NCI-H1436 (cell line): ENCODE results near the gene OVCH1.
"Not testable (repeated sequence)": the region's sequence is repeated elsewhere in the genome, so short reads cannot be mapped to it uniquely, and the experiment has no call there.

Experiments
- DNase-seq: peaks from one replicate; lab custom pipeline; 2025; lab: John Stamatoyannopoulos, UW

Gene OVCH1

DNA sequence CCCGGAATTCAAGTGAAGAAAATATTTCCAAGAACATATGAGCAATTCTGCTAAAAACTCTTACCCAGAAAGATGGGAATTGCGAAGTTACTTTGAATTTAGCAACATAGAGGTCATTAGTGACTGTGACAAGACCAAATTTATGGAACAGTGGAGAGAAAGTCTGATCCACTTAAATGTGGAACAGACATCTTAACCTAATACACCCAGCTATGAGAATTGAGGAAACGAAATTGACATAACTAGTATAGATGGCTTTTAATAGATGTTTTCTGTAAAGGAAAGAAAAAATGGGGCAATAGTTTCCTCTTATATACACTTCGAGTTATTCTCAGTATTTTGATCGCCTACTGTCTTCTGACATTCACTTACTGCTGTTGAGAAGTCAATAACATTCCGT, 4.6 kb downstream of the OVCH1 start:
- no peak for DNase-seq

DNA sequence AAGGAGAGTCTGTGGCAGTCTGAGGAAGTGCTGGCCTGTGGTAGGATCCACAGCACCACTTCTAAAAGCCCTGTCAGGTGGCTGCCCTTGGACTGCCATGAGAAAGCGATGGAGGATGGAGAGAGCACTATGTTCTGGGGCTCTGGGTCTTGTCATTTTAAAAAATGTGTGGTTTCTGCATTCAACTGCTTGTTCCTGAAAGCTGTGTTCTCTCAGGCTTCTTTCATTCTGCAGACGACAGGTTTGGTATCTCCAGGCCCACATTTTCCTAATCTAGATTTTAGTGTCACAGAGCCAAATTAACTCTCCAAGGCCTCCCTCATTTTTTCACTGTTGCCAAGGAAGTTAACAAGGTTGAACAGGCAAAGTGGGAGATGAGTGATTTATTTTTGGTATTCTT, 10.5 kb downstream of the OVCH1 start:
- DNase-seq, result no peak

DNA sequence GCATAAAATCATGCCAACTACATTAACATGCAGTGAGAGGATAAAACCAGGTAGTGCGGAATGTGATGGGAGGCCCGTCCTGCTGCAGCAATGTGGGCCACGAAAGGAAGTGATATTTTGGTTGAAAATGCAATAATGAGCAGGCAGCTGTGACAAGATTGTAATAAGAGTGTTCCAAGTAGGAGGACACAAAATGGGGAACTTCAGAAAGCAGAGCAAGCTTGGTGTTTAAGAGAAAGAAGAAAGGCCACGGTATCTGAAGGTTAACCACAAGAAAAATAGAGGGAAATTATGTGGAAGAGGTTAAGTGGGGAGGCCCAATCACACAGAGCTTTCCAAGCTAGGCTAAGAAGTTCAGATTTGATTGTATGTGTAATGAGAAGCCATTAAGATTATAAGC, 34.3 kb downstream of the OVCH1 start:
- DNase-seq, result no peak

DNA sequence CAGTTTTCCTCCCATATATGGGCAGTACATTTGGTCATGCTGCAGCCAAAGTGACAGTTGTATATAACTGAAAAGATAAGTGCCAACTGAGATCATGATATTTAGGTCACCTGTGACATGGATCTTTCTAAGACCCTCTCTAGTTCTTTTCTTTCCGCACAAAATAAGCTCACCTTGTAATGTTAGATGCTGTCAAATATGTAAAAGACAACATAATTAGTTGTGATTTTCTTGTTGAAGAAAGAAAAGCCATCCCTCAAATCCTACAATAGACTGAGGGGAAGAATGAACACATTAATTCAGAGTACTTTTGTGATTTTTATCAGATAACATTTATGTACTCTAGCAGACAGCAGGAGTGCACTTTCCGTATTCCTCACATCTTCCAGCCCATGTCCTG, 37.4 kb downstream of the OVCH1 start:
- DNase-seq, result no peak

DNA sequence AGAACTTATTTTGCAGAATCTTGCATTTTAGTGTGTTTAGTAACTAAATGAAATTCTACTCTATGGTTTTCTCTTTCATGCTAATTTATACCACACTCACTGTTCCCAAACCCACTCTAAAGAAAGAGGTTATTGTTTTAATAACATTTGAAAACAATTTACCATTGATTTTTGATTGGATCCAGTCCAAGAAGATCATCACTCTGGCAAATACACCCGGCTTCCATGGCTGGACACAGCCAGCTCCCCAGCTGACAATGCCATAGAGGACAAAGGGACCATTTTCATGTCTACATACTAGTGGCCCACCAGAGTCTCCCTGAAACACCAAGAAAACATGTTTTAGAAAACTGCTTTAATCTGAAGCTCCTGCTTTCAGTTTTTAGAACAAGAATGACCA, 42.4 kb downstream of the OVCH1 start:
- no peak for DNase-seq

DNA sequence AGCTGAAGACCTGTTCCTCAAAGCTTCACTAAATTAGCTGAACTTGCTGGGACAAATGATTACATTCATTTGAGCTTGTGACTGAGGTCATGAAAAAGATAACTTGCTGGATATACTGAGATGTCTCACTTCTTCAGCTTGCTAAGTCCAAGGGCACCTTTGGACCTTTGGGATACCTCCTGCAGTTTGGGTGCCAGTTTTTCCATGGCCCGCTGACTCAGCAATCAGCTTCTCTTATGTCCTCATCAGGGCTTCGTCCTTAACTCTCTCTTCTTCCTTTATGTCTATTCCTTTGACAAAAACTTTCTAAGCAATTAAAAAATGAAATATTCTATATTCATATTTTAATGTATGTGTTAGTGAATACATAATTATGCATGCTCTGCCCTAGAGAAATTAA, 45.6 kb downstream of the OVCH1 start:
- no peak for DNase-seq

DNA sequence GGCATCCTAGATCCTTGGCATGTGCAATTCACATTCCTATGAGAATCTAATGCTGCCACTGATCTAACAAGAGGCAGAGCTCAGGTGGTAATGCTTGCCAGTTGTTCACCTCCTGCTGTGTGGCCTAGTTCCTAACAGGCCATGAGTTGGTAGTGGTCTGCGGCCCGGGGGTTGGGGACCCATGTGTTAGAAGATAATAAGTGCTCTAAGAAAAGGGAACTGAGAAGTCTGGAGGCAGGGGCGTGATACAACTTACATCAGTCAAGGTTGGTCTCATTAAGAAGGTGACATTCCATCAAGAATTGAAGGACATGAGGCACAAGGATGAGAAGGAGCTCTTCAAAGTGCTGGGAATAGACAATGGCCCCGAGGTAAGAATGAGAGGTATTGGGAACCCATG, 49.3 kb downstream of the OVCH1 start:
- no peak for DNase-seq

DNA sequence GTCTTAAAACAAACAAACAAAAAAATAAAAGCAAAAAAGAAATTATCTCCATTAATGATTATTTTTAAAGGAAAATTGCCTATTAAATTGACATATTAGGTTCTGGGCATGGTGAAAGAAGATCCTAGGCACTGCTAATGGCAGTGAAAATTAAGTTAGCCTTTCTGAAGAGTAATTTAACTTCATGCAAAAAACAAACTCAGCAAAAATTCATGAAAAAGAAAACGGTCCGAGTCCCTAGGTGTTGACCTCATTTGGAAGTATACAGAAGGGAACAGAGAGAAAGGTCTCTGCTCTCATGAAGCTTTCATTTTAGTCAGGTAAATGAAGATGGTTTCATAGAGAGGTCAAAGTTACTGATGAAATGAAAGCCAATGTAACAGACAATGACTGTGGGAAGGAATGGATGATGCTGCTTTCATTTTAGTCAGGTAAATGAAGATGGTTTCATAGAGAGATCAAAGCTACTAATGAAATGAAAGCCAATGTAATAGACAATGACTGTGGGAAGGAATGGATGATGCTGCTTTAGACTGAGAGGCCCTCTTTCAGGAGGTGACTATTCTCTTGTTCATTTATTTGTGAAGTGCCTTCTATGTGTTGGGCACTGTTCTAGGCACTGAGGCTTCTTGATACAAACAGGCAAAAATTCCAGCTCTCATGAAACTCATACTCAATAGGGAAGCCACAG, 50.1 kb downstream of the OVCH1 start:
- DNase-seq, result no peak

DNA sequence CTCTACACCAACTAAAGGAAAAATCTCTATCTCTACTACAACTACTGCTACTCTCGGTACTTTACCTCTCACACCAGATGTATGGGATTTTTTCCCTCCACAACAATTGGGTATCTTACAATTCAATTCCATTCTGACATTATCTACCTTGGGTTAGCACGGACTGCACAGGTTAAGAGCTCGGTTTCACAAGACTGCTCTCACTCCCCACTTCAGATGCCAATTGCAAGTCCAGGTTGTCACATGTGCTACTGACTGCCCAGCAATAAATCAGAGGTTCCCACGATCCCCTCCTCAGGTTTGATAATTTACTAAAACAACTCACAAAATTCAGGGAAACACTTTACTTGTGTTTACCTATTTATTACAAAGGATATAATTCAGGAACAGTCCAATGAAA, 58.0 kb downstream of the OVCH1 start:
- DNase-seq, result no peak

DNA sequence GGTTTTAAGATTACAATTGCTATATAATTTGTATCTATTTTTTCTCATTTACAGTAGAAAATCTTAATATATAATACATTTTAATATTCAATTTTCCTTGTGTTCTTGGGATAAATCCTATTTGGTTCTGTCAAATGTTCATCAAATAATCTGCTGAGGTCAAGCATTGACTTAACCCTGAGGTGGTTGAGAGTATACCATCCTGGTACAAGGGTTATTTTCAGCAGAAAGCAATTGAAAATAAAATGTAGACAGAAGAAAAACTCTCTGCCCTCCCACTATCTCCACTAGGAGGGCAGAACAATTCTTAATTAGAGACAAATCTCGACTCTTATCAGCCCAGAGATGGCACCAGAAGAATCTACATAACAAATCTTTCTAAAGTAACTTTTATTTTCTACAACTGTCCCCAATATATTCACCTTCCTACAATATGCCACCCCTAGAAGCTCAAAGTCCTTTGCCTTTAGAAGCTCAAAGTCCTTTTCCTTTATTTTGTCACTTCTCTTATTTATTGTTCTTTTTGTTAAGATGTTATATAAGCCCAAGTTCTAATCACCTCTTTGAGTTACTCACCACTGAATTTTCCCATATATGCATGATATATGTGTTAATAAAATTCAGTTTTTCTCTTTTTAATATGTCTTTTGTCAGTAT, 58.6 kb downstream of the OVCH1 start:
- DNase-seq, result no peak

DNA sequence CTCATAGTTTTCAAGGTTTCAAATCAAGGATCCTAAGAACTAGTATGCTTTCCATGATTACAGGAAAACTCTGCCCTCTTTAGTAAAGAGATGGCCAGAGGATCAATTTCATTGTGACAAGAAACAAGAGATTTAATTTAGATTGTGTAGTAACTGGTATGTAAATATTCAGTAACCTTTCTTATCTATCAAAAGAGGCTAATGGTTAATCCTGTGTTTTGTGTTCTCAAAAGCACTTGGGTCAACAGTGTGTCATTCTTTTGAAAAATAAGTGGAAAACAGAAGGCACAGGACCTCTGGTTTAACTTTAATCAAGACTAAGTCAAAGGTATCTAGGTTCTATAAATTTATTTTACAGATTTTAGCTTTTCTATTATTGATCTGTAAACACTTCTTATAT, 59.9 kb downstream of the OVCH1 start:
- no peak for DNase-seq

DNA sequence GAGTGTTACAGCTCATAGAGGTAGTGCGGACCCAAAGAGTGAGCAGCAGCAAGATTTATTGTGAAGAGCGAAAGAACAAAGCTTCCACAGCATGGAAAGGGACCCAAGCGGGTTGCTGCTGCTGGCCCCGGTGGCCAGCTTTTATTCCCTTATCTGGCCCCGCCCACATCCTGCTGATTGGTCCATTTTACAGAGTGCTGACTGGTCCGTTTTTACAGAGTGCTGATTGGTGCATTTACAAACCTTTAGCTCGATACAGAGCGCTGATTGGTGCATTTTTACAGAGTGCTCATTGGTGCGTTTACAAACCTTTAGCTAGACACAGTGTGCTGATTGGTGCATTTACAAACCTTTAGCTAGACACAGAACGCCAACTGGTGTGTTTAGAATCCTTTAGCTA, 60.7 kb downstream of the OVCH1 start:
- not testable (repeated sequence) for DNase-seq

DNA sequence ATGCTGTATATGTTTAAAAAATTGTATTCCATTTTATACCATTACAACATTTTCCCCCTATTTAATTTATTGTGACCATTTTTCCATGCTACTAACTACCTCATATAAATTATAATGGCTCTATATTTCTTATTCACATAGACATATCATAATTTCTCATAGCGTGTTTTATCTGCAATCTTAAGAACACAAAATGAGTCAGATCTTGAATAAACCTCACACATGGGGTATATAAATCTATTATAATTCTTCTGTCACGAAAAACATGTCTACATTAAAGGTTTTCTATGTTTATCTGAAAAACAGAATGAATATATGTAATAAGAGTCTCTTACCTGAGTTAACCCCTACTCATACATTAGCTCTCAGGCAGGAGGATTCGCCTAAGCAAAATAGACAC, 66.0 kb downstream of the OVCH1 start:
- no peak for DNase-seq

DNA sequence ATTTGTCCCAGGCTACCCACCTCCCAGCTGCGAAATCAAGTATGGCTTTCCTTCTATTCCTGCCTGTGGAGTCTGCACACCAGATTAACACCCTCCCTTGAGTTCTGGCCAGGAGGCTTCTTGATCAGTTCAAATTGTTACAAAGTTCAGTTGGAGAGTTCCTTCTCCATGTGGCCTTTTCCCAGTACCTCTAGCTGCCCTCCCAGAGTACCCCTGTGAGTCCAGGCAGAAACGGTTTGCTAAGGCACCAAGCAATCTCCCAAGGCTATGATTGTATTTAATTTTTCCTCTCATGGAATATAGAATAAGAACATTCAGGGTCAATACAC, 66.8 kb downstream of the OVCH1 start:
- no peak for DNase-seq

DNA sequence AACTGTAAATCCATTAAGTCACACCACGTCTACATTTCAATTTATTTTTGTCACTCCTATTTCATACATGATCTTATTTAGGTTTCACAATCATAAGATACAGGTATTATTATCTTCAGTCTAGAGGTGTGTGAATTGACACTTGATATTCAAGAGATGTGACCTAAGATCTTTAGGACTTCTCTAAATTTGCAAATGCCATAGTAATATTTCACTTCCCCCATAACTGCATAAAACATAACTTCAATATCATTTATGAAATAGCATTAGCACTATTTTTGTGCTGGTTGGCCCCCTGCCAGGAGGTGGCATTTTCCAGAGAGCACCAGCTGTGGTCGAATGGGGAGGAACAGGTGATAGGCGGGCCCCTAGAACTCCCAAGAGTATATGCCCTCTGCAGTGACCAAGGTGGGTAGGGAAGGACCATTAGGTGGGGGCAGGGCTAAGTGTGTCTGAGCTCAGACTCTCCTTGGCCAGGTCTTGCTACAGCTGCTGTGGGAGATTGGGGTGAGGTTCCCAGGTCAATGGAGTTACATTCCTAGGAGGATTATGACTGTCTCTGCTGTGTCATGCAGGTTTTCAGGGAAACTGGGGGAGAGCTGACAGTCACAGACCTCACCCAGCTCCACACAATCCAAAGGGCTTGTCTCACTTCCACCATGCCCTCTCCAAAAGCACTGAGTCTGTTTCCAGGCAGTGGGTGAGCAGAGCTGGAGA, 67.3 kb downstream of the OVCH1 start:
- DNase-seq, result no peak

DNA sequence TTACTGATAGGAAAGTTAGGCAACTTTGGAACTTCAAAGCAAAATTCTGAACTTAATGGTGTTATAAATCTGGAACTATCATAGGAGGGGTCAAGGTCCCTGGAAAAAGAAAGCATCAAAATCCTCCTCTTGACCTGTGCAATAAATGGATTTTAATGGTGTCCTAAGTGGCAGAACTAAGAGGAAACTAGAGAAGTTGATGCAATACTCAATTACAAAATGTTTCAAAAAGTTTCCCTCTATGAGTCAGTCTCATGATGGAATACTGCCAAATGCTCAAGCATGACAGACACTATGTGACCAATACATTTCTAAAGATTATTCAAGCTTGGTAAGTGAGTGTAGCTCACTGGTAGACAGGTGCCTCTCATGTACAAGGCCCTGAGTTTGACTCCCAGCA, 68.9 kb downstream of the OVCH1 start:
- no peak for DNase-seq

DNA sequence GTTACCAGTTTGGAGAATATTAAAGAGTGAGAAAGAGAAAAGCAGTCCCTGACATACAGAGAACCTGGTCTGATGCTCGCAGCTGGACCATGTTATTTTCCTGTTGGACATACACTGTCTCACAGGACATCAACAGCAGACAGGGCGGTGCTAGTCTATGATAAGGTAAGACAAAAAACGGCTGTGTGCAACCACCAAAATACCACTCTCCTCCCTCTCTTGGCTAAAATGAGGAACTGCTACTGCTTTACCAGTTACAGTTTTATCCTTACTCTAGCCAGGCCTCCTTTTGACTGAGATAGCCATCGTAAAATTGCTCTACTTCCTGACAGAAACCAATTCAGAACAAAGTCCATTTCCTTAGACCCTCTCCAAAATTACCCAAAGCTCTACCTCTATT, 69.5 kb downstream of the OVCH1 start:
- no peak for DNase-seq

DNA sequence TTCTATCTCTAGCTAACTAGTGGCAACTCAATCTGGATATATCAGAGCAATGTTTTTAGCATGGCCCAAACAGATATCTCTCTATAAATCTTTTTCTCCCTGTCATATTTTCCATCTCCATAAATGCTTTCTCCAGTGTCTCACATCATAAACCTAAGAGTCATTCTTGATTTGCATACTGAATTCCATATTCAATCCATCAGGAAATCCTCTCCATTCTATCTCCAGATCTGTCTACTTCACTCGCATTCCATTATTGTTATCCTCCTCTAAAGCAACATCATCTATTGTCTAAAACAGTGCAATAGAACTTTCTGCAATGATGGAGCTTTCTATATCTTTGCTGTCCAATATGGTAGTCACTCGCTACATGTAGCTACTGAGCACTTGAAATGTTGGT, 71.0 kb downstream of the OVCH1 start:
- no peak for DNase-seq

DNA sequence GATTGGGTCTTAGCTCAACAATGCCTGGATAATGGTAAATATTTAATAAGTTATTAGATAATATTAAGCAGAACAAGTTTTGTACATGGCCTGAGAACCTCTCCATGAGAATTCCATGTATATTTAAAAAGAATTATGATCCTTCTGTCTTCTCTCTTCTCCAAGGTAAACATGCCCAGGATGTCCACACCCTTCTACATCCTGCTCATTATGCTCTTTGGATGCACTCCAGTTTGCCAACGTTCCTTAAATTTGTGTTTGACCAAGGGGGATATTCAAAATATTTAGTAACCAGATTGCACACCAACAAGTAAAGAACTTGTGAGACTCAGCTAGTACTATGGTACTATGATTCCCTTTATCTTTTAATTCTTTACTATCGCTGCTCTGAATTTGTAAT, 71.8 kb downstream of the OVCH1 start:
- no peak for DNase-seq

DNA sequence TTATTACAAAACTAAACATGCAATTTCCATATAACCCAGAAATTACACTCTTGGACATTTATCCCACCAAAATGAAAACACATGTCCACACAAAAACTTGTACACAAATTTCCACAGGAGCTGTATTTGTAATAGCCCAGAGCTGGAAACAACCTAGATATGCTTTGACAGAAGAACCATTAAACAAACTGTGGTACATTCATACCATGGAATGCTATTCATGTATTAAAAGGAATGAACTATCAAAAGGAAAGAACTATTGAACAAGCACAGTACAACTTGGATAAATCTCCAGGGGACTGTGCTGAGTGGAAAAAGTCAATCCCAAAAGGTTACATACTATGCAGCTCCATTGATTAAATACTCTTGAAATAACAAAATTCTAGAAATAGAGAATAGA, 80.7 kb downstream of the OVCH1 start:
- DNase-seq, result no peak

DNA sequence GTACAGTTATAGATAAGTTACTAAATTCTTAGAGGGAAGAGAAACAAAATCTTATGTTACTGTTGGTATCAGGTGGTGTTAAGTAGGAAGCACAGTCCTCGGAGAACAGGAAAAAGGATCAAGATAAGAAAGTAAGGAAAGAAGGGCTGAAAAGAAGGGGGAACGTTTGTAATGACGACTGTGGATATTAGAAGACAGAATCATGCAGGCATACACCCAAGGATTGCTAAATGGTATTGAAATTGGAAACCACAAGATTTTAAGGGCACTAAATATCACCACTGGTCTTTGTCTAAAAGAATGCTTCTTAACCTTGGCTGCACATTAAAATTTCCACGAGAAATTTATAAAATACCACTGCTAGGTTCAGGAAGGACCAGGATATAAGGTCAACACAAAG, 82.4 kb downstream of the OVCH1 start:
- no peak for DNase-seq

DNA sequence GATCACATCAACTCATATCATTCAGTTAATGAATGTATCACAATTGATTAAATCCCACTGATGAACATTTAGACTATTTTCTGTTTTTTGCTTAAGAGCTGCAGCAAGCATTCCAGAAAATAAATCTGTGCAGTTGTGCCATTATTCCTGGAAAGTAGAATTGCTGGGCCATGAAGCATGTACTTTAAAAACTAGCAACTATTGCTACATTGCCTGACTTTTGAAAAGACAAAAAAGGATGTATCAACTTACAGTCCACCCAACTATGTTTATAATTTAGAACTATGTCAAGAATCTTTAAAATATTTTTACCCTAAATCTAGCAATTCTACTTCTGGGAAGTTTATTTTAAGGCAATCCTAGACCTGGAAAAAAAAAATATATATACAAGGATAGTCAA, 83.1 kb downstream of the OVCH1 start:
- DNase-seq, result no peak

DNA sequence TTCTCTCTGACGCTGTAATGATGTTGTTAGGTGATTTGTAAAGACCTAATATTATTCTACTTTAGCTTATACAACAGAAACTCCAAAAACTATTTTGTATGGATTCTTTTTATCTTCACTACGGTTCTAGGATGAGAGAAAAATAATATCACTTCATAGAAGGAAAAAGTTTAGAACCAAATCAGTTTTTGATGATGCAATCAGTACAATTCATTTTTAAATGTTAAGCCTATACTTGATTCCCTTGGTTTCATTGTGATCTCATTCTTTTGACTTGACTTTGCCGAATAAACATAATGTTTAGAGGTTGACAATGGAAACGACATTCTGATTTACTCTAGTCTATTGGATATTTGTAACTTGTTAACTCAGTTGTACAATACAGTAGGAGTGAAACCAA, 91.9 kb downstream of the OVCH1 start:
- DNase-seq, result no peak

DNA sequence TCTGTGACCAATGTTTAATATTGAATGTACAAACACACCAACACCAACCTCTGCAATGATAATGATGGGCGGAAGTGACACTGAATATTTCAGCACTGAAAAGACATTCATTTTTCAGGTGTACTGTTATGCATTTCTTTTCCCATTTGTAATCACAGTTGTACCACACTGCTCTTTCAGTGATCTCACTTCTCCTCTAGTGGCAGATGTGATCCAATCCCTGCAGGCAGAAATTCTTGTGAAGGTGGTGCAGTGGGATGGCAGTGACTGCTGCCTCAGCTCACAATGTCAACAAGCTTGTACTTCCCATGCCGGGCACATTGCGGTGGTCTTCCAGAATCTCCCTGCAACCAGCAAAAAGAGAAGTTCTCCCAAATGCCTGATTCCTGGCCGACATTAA, 93.5 kb downstream of the OVCH1 start:
- DNase-seq, result no peak
